ENCODE measurements around the gene WDR27. TPM values are rescaled to one million over a fixed set of nuclear protein-coding genes. Genes with fewer than 3 reads are reported as not detected.

WDR27 gene
- polyA plus RNA-seq, 1 donor from 2014 or later: 35.8 TPM

- TF ChIP-seq EZH2 (IDR thresholded peaks at IDR 0.05; ENCODE audit: borderline replicate concordance, insufficient read depth, low read length, poor library complexity, severe bottlenecking): no peak
- TF ChIP-seq TAF1 (IDR thresholded peaks at IDR 0.05; ENCODE audit: low read depth): no peak
- TF ChIP-seq CTCF (IDR thresholded peaks at IDR 0.05; ENCODE audit: poor library complexity, severe bottlenecking): no peak
- no peak for TF ChIP-seq MXI1 (conservative IDR thresholded peaks at IDR 0.05; ENCODE audit: poor library complexity, severe bottlenecking)
- TF ChIP-seq SMC3 (conservative IDR thresholded peaks at IDR 0.05; ENCODE audit: poor library complexity): no peak
- TF ChIP-seq POLR2AphosphoS5 (IDR thresholded peaks at IDR 0.05): no peak
- TF ChIP-seq, protein P1, sequence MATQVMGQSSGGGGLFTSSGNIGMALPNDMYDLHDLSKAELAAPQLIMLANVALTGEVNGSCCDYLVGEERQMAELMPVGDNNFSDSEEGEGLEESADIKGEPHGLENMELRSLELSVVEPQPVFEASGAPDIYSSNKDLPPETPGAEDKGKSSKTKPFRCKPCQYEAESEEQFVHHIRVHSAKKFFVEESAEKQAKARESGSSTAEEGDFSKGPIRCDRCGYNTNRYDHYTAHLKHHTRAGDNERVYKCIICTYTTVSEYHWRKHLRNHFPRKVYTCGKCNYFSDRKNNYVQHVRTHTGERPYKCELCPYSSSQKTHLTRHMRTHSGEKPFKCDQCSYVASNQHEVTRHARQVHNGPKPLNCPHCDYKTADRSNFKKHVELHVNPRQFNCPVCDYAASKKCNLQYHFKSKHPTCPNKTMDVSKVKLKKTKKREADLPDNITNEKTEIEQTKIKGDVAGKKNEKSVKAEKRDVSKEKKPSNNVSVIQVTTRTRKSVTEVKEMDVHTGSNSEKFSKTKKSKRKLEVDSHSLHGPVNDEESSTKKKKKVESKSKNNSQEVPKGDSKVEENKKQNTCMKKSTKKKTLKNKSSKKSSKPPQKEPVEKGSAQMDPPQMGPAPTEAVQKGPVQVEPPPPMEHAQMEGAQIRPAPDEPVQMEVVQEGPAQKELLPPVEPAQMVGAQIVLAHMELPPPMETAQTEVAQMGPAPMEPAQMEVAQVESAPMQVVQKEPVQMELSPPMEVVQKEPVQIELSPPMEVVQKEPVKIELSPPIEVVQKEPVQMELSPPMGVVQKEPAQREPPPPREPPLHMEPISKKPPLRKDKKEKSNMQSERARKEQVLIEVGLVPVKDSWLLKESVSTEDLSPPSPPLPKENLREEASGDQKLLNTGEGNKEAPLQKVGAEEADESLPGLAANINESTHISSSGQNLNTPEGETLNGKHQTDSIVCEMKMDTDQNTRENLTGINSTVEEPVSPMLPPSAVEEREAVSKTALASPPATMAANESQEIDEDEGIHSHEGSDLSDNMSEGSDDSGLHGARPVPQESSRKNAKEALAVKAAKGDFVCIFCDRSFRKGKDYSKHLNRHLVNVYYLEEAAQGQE (IDR thresholded peaks at IDR 0.05; ENCODE audit: borderline replicate concordance): no peak
- TF ChIP-seq EP300 (conservative IDR thresholded peaks at IDR 0.05; ENCODE audit: poor library complexity, severe bottlenecking): no peak
- no peak for TF ChIP-seq RAD21 (conservative IDR thresholded peaks at IDR 0.05)
- Histone ChIP-seq H3K9me3 (ENCODE audit: low read length) (no peaks in the 10 kb centered on the region), H4K20me1 (ENCODE audit: insufficient read depth) (no peaks in the 10 kb centered on the region)
These were observed 127.4 kb downstream of the WDR27 start for GRCh38 chr6:169574420-169574819.

GRCh38 chr6:169573883-169574282 is 127.9 kb downstream of the WDR27 start:
- H3K9me3 ChIP-seq (ENCODE audit: low read length): no peaks in the 10 kb centered on the region
- H3K4me2 ChIP-seq (ENCODE audit: low read length): no peak overlapping the region
- H2AFZ ChIP-seq (ENCODE audit: low read depth, low read length): no peak overlapping the region
- H3K9me2 ChIP-seq (ENCODE audit: insufficient read depth, low read length): no peaks in the 10 kb centered on the region
- H3K27me3 ChIP-seq (ENCODE audit: insufficient read depth, low read depth, low read length): no peaks in the 10 kb centered on the region
- TF ChIP-seq RAD21 (conservative IDR thresholded peaks at IDR 0.05): no peak
- no peak for TF ChIP-seq CTCF (IDR thresholded peaks at IDR 0.05; ENCODE audit: poor library complexity, severe bottlenecking)
- no peak for TF ChIP-seq EP300 (conservative IDR thresholded peaks at IDR 0.05; ENCODE audit: poor library complexity, severe bottlenecking)
- no peak for TF ChIP-seq POLR2AphosphoS5 (IDR thresholded peaks at IDR 0.05)
- TF ChIP-seq EZH2 (IDR thresholded peaks at IDR 0.05; ENCODE audit: borderline replicate concordance, insufficient read depth, low read length, poor library complexity, severe bottlenecking): no peak
- no peak for TF ChIP-seq TAF1 (IDR thresholded peaks at IDR 0.05; ENCODE audit: low read depth)
- TF ChIP-seq, protein P1 (IDR thresholded peaks at IDR 0.05; ENCODE audit: borderline replicate concordance): no peak
- TF ChIP-seq MXI1 (conservative IDR thresholded peaks at IDR 0.05; ENCODE audit: poor library complexity, severe bottlenecking): no peak
- TF ChIP-seq SMC3 (conservative IDR thresholded peaks at IDR 0.05; ENCODE audit: poor library complexity): no peak
- no peak overlapping the region for H3K4me3 ChIP-seq (ENCODE audit: low read length)
- H3K27ac ChIP-seq (ENCODE audit: low read length): no peak overlapping the region
- H3K9ac ChIP-seq (ENCODE audit: low read length): no peak overlapping the region
- H3F3A ChIP-seq (ENCODE audit: insufficient read depth, low read length, poor library complexity, severe bottlenecking): no peaks in the 10 kb centered on the region
- no peaks in the 10 kb centered on the region for H4K20me1 ChIP-seq (ENCODE audit: insufficient read depth)
- H3K36me3 ChIP-seq (ENCODE audit: insufficient read depth, low read length): no peaks in the 10 kb centered on the region
- no peaks in the 10 kb centered on the region for H3K79me2 ChIP-seq (replicated peaks; ENCODE audit: insufficient read depth, low read length)

More at GRCh38 chr6:169574420-169574819, 127.4 kb downstream of the WDR27 start:
- no peaks in the 10 kb centered on the region for H3K9me2 ChIP-seq (ENCODE audit: insufficient read depth, low read length)
- H3K27ac ChIP-seq (ENCODE audit: low read length): no peak overlapping the region
- no peaks in the 10 kb centered on the region for H3K79me2 ChIP-seq (replicated peaks; ENCODE audit: insufficient read depth, low read length)
- no peak overlapping the region for H3K4me3 ChIP-seq (ENCODE audit: low read length)
- no peak overlapping the region for H3K9ac ChIP-seq (ENCODE audit: low read length)
- H3F3A ChIP-seq (ENCODE audit: insufficient read depth, low read length, poor library complexity, severe bottlenecking): no peaks in the 10 kb centered on the region
- H2AFZ ChIP-seq (ENCODE audit: low read depth, low read length): no peak overlapping the region
- H3K36me3 ChIP-seq (ENCODE audit: insufficient read depth, low read length): no peaks in the 10 kb centered on the region
- no peaks in the 10 kb centered on the region for H3K27me3 ChIP-seq (ENCODE audit: insufficient read depth, low read depth, low read length)
- H3K4me2 ChIP-seq (ENCODE audit: low read length): no peak overlapping the region

Data from neural cell (in vitro differentiated cells).